ENCODE measurements around the gene SEMA6B. TPM values are rescaled to one million over a fixed set of nuclear protein-coding genes. Genes with fewer than 3 reads are reported as not detected.

SEMA6B gene
- total and polyA plus RNA-seq, 2 of the 4 experiments (the other 2 are of a cell fraction), result 0.18 to 0.72 TPM

GRCh38 chr19:4494691-4495064 is 64.8 kb downstream of the SEMA6B start:
- TF ChIP-seq SMC3 (IDR thresholded peaks at IDR 0.05; ENCODE audit: low read depth, low read length) (no peak), ELK1 (IDR thresholded peaks at IDR 0.05; ENCODE audit: borderline replicate concordance, low read depth, low read length) (no peak), FOS (IDR thresholded peaks at IDR 0.05; ENCODE audit: low read depth, low read length) (no peak), RCOR1 (IDR thresholded peaks at IDR 0.05; ENCODE audit: insufficient replicate concordance, low read length) (no peak), MAFK (IDR thresholded peaks at IDR 0.05; ENCODE audit: low read depth, low read length) (no peak), CTCF (conservative IDR thresholded peaks at IDR 0.05; ENCODE audit: low read depth, low read length) (no peak), POLR2A (IDR thresholded peaks at IDR 0.05; ENCODE audit: low read depth, low read length) (no peak), NFE2L2 (IDR thresholded peaks at IDR 0.05; ENCODE audit: low read depth, low read length) (no peak), RAD21 (IDR thresholded peaks at IDR 0.05; ENCODE audit: low read length) (no peak), RFX5 (IDR thresholded peaks at IDR 0.05; ENCODE audit: low read depth, low read length) (no peak), MAZ (IDR thresholded peaks at IDR 0.05; ENCODE audit: borderline replicate concordance, low read depth, low read length) (no peak), BHLHE40 (IDR thresholded peaks at IDR 0.05; ENCODE audit: low read depth, low read length) (no peak)
- H4K20me1 ChIP-seq (ENCODE audit: insufficient read depth, low read length), result peaks cover 14% of the 10 kb centered on the region; the same call in 1 of the 2 replicates
- DNase-seq (no peak), ATAC-seq (ENCODE audit: low read depth) (no peak)
- intact Hi-C loops (cut with micrococcal nuclease) (no loop called here), in situ Hi-C loops (cut with MboI; ENCODE audit: low sequenced_read_pairs) (no loop called here), dilution Hi-C loops (cut with HindIII; ENCODE audit: low sequenced_read_pairs, unreplicated experiment) (no loop called here)
- H3K4ac ChIP-seq (ENCODE audit: low read depth, low read length), result no peak overlapping the region
- H4K91ac ChIP-seq (ENCODE audit: insufficient read depth, low read depth, low read length), result no peak overlapping the region
- H3K79me1 ChIP-seq (ENCODE audit: low read depth in 1 of 2, low read length in 2 of 2), result peaks cover 7 to 20% of the 10 kb centered on the region in 2 experiments
- no peak overlapping the region for H3K18ac ChIP-seq (ENCODE audit: low read depth, low read length)
- no peak overlapping the region for H3K9ac ChIP-seq (ENCODE audit: low read depth, low read length)
- no TSS peak for BruUV-seq (replicated peaks)
- H2AK9ac ChIP-seq (replicated peaks; ENCODE audit: low read depth, low read length, poor library complexity), result no peak overlapping the region
- no peaks in the 10 kb centered on the region for H3K27me3 ChIP-seq (ENCODE audit: control insufficient read depth, insufficient read depth, low read length)
- H4K5ac ChIP-seq (ENCODE audit: low read depth, low read length), result no peak overlapping the region
- no peak overlapping the region for H3K4me2 ChIP-seq (ENCODE audit: low read depth, low read length)
- CTCF ChIA-PET, result no interaction called here
- no peak overlapping the region for H2BK5ac ChIP-seq (ENCODE audit: low read depth, low read length, poor library complexity, severe bottlenecking)
- H3K27ac ChIP-seq (ENCODE audit: insufficient read depth, low read length), result no peak overlapping the region
- WGBS, 2 experiments (ENCODE audit: extremely low coverage in 2 of 2, insufficient read length in 1 of 2), result 97% methylated on average over 5 of the region's 8 CpGs; no CpG with 5 or more reads in 1 of the 2 experiments
- peaks cover 13% of the 10 kb centered on the region for H3K9me1 ChIP-seq (ENCODE audit: insufficient read depth, low read length)
- H2BK20ac ChIP-seq (ENCODE audit: low read depth, low read length), result no peak overlapping the region
- H2BK15ac ChIP-seq (ENCODE audit: low read depth, low read length), result no peak overlapping the region
- H3K14ac ChIP-seq (replicated peaks; ENCODE audit: low read depth, low read length), result no peak overlapping the region
- H3K36me3 ChIP-seq (ENCODE audit: control insufficient read depth, insufficient read depth, low read length), result peaks cover 76% of the 10 kb centered on the region
- no peak overlapping the region for H3K23ac ChIP-seq (ENCODE audit: low read depth, low read length)
- H4K8ac ChIP-seq (ENCODE audit: low read depth in 2 of 2, low read length in 2 of 2), result no peak overlapping the region
- no peaks in the 10 kb centered on the region for H3K4me1 ChIP-seq (ENCODE audit: control insufficient read depth, insufficient read depth, low read length)
- no peak overlapping the region for H3K4me3 ChIP-seq (ENCODE audit: insufficient read depth, low read depth, low read length)
- no peak overlapping the region for H3K56ac ChIP-seq (ENCODE audit: extremely low read depth, insufficient read depth, low read length)
- no peaks in the 10 kb centered on the region for H3K9me3 ChIP-seq (ENCODE audit: control insufficient read depth, insufficient read depth, low read length)
- POLR2A ChIA-PET (ENCODE audit: unreplicated experiment), result no interaction called here
- no peak overlapping the region for H2AK5ac ChIP-seq (ENCODE audit: low read depth, low read length)
- H2BK120ac ChIP-seq (ENCODE audit: low read depth, low read length), result no peak overlapping the region
- H2AFZ ChIP-seq (replicated peaks; ENCODE audit: low read length, poor library complexity), result no peak overlapping the region
